ENCODE results near the gene SYT5.
A peak's percentile ranks its signal among the peaks of the same experiment; 100 is the strongest.
"Not testable (repeated sequence)": the region's sequence is repeated elsewhere in the genome, so short reads cannot be mapped to it uniquely, and the experiment has no call there.

The SYT5 gene

GRCh38 chr19:55172318-55172717, 7.8 kb downstream of the SYT5 start:
- DNase-seq (ENCODE audit: extremely low read depth in 1 of 2, low read depth in 1 of 2): not testable (repeated sequence)

- DNase-seq (ENCODE audit: extremely low read depth in 1 of 2, low read depth in 1 of 2): no peak
Observed at GRCh38 chr19:55171440-55171839, 8.6 kb downstream of the SYT5 start.

DNA sequence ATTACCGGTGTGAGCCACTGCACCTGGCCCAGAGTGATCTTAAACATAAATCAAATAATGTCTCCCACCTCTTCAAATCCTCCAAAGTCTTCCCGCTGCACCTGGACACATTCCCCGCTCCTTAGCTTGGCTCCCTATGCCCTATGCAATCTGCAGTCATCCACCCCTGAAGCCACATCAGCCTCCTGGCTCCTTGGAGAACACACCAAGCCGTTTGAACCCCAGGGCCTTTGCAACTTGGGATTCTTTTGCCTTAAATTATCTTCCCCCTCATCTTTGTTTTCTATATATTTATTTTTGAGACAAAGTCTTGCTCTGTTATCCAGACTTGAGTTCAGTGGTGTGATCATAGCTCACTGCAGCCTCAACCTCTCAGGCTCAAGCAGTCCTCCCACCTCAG, 11.0 kb downstream of the SYT5 start:
- DNase-seq (ENCODE audit: extremely low read depth in 1 of 2, low read depth in 1 of 2): no peak

- peak in 1 of 2 donors; percentile 83 for DNase-seq (ENCODE audit: extremely low read depth in 1 of 2, low read depth in 1 of 2)
Observed at GRCh38 chr19:55166530-55167268, 13.4 kb downstream of the SYT5 start, which contains the start of gene DNAAF3. DNAAF3 (minus strand) TSS chr19:55166613; CDS start chr19:55166413, 200 bp downstream.

- DNase-seq (ENCODE audit: extremely low read depth in 1 of 2, low read depth in 1 of 2): peak in 1 of 2 donors; percentile 48
Observed at GRCh38 chr19:55165952-55166529, 14.0 kb downstream of the SYT5 start.

DNA sequence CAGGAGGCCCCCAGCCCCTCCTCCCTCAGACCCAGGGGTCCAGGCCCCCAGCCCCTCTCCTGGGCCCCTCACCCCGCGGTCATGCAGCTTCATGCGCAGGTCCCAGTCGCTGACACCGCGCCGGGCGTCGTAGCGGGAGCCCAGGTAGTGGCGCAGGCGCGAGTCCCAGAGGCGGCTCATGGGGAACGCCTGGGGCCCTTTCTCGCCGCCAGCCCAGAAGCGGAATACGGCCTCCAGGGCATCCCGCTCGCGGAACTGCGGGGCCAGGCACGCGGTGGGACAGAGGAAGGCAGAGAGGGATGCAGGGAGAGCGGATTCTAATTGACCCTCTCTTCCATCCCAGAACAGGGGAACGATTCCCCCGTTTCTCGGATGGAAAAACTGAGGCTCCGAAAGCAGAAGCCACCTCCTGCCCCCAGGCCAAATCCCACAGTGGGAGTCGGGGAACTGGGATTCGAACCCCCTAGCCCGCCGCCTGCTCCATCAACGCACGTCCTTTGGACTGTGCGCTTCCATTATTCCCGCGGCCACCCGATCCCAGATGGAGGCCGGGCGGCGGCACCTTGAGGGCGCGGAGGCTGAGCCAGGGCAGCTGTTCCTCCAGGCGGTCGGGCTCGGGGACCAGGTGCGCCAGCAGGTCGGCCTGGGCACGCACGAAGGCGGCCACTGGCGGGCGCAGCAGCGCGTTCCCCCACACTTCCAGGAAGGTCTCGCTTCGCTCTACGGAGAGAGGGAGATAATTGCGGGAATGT, 18.3 kb downstream of the SYT5 start:
- no peak for DNase-seq (ENCODE audit: extremely low read depth in 1 of 2, low read depth in 1 of 2)

GRCh38 chr19:55160986-55161365, 19.1 kb downstream of the SYT5 start:
- DNase-seq (ENCODE audit: extremely low read depth in 1 of 2, low read depth in 1 of 2): no peak

DNA sequence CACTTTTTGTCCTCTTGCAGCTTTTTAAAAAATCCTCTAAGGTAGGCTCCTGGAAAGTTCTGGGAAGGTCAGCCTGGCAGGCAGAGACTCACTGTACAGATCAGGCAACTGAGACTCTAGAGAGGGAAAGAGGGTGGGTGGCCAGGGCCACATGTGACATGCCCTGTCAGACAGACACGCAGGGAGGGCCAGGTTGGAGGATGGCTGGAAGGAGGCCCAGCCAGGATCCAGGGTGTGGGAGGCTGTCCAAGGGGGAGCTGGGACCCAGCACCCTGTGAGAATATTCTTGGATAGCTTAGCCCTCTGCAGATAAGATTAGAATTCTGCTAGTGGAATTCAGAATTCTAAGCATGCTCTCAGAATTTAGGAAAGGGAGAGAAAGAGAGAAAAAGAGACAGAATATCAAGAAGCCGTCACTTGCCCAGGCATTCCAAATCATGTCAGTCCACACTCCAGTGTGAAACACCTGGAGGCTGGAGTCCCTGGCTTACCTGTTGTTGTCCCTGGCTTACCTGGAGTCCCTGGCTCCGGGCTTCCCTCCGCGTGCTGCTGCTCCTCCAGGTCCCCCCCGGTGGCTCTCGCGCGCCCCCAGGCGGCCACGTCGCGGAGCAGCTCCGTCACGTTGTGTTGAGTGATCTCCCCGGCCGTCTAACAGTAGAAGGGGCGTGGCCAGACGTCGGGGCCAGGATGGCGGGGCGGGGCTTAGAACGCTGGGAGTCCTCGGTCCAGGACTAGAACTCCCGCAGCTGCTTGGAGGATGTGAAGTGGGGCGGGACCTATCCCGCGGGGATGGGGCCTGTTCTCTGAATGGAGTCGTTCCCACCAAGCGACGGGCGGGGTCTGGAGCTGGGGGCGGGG, 19.7 kb downstream of the SYT5 start:
- DNase-seq (ENCODE audit: extremely low read depth in 1 of 2, low read depth in 1 of 2): peak; percentile 80 to 86

GRCh38 chr19:55158848-55159749, 21.0 kb downstream of the SYT5 start:
- DNase-seq (ENCODE audit: extremely low read depth in 1 of 2, low read depth in 1 of 2): no peak

GRCh38 chr19:55158423-55158822, 21.7 kb downstream of the SYT5 start:
- DNase-seq (ENCODE audit: extremely low read depth in 1 of 2, low read depth in 1 of 2): no peak

GRCh38 chr19:55157064-55157908, 22.8 kb downstream of the SYT5 start, which contains the start of gene TNNI3:
TNNI3 (minus strand) TSS chr19:55157732; CDS start chr19:55157589, 143 bp downstream.
- DNase-seq (ENCODE audit: extremely low read depth in 1 of 2, low read depth in 1 of 2): no peak

DNA sequence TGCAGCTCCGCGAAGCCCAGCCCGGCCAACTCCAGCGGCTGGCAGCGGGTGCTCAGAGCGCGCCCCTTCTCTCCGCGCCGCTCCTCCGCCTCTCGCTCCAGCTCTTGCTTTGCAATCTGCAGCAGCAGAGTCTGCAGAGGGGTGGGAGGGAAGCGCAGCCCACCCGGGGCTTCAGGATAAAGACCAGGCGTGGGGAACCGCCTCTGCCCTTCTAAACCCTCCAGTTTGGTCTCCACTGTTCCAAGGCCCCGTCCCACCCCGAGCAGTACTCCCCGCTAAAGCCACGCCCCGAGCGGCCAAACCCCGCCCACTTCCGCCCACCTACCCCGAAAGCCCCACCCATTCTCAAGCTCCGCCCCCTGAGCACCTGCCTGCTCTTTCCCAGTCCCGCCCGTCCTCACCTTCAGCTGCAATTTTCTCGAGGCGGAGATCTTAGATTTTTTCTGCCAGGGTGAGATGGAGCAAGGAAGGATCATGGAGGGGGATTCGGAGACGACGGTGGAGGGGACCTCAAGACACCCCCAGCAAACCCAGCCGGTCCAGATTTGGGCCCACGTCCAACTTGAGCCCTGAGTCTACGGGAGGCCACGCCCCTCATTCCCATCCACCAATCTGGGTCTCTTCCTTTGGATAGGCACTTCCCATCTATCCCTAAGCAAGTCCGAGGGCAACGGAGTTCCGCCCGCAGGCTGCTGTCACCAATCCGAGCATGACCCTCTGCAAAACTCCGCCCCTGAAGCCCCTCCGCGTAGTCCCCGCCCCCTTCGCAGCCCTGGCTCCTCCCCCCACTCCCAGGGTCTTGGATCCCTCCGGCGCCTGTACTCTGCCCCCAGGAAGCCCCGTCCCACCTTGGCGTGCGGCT, 23.7 kb downstream of the SYT5 start:
- DNase-seq (ENCODE audit: extremely low read depth in 1 of 2, low read depth in 1 of 2): peak in 1 of 2 donors; percentile 27

GRCh38 chr19:55155784-55156183, 24.3 kb downstream of the SYT5 start:
- DNase-seq (ENCODE audit: extremely low read depth in 1 of 2, low read depth in 1 of 2): not testable (repeated sequence)

DNA sequence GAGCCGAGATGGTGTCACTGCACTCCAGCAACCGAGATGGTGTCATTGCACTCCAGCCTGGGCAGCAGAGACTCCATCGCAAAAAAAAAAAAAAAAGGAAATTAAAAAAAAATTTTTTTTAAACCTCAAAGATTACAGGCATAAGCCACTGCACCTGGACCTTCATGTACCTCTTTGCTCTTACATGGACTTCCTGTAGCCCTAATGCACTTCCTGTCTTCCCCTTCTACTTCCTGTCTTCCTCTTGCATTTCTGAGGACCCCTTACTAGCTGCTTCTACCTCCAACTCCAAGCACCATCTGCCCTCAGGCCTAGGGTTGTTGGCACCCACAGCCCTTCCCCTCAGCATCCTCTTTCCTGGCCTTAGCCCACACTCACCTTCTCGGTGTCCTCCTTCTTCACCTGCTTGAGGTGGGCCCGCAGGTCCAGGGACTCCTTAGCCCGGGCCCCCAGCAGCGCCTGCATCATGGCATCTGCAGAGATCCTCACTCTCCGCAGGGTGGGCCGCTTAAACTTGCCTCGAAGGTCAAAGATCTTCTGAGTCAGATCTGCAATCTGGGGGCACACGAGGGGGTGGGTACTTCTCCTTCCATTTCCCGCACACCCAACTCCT, 26.3 kb downstream of the SYT5 start:
- DNase-seq (ENCODE audit: extremely low read depth in 1 of 2, low read depth in 1 of 2): no peak

DNA sequence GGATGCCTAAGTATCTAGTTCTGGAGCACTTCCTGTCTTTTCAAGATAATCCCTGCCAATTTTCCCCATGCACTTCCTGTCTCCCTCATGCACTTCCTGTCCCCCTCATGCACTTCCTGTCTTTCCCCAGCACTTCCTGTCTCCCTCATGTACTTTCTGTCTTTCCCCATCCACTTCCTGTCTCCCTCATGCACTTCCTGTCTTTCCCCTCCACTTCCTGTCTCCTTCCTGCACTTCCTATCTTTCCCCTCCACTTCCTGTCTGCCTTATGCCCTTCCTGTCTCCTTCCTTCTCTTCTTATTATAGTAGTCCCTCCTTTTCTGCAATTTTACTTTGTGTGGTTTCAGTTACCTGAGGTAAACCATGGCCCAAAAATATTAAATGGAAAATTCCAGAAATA, 28.1 kb downstream of the SYT5 start:
- no peak for DNase-seq (ENCODE audit: extremely low read depth in 1 of 2, low read depth in 1 of 2)

GRCh38 chr19:55149078-55150003, 30.7 kb downstream of the SYT5 start, which contains the start of gene TNNT1:
TNNT1 (minus strand) TSS chr19:55149206; CDS start chr19:55147157, 2,049 bp downstream.
- DNase-seq (ENCODE audit: extremely low read depth in 1 of 2, low read depth in 1 of 2): no peak
